HG03095 (cell line): ENCODE results near the gene CALM1.

Experiments used
- ATAC-seq: cut with Tn5 transposase; IDR thresholded peaks from one replicate; pipeline ENCODE4 v1.9.1; 2021; ENCODE audit warnings: moderate library complexity; ENCODE audit not compliant: unreplicated experiment

Gene CALM1

DNA sequence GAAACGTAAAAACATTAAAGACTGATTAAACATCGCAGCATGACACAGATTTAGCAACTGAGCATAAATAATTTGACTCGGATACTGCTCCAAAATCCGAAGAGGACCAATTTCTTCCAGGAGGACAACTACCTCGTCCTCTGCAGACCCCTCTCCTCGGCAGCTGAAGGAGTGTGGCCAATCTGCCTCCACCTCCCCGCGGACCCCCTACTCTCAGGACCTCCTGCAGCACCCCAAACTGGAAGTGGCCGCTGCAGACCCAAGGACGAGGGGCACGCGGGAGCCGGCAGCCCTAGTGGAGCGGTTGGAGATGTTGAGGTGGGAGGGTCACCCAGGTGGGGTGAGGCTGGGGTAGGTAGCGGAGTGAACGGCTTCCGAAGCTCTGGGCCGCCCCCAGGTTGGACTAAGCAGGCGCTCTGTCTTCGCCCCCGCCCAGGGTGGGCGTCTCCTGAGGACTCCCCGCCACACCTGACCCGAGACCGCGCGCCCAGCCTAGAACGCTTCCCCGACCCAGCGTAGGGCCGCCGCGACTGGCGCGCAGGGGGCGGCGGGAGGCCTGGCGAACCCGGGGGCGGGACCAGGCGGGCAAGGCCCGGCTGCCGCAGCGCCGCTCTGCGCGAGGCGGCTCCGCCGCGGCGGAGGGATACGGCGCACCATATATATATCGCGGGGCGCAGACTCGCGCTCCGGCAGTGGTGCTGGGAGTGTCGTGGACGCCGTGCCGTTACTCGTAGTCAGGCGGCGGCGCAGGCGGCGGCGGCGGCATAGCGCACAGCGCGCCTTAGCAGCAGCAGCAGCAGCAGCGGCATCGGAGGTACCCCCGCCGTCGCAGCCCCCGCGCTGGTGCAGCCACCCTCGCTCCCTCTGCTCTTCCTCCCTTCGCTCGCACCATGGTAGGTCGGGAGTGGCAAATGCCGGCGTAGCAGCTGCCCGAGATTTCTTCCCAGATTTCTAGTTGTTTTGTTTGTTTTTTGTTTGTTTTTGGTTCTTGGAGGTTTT is at the start of gene CALM1:
CALM1 (plus strand) TSS at position 689 of the 999 bp plus-strand sequence; CDS start at position 891, 202 bp downstream.
- peak; percentile 64 for ATAC-seq

DNA sequence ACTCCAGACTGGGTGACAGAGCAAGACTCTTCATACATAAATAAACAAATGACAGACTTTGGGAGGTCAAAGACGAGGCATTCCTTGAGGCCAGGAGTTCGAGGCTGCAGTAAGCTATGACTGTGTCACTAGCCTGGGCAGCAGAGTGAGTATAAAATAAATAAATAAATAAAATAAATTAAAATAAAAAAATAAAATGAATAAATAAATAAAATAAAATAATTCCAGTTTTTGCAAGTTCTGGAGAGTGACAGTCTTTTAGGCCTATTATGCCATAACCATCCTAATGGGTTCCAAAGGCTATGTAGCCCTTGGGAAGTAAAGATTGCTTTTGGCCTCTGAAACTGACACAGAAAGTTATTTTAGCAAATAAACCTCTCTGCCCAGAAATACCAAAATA is 48.6 kb upstream of the CALM1 start:
- no peak for ATAC-seq

GRCh38 chr14:90349739-90350138 is 47.1 kb upstream of the CALM1 start:
- ATAC-seq: no peak

GRCh38 chr14:90354551-90355298 is 42.1 kb upstream of the CALM1 start:
- ATAC-seq: no peak

- no peak for ATAC-seq
These were observed 41.0 kb upstream of the CALM1 start for GRCh38 chr14:90355540-90356518.

DNA sequence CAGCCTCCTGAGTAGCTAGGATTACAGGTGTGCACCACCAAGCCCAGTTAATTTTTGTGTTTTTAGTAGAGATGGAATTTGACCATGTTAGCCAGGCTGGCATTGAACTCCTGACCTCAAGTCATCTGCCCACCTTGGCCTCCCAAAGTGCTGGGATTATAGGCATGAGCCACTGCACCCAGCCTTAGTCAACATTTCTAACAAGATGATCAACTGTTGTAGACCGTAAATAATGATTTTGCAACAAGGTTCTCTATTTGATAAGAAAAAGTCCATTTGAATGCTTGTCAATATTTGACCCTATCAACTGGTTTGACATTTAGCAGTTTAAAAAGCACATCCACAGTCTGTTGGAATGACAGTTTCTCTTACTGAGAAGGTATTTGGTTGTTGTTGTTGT is 39.9 kb upstream of the CALM1 start:
- no peak for ATAC-seq

DNA sequence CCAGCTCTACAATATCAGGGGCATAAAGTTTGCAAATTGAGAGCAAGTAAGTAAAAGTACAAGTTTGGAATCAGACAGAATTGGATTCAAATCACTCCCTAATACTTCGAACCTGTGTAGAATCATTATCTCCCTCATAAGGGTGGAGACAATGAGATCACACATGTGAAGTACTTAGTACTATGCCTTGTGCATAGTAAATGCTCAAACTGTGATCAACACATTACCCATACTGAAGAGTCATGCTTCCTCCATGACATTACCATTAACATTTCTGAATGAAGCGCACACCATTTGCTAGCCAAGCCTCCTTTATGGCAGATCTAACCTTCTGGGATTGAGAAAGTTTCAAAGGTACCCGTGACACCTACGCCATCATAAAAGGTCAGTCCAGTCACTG is 38.5 kb upstream of the CALM1 start:
- no peak for ATAC-seq

GRCh38 chr14:90361865-90362557 is 34.8 kb upstream of the CALM1 start:
- no peak for ATAC-seq

DNA sequence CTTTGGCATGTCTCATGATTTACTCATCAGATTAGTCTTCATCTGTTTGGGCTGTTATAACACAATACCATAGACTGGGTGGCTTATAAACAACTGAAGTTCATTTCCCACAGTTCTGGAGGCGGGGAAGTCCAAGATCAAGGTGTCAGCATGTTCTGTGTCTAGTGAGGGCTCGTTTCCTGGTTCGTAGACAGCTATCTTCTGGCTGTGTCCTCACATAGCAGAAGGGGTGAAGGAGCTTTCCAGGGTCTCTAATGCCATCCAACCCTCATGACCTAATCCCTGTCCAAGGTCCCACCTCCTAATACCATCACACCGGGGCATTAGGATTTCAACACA is 34.3 kb upstream of the CALM1 start:
- ATAC-seq: no peak

DNA sequence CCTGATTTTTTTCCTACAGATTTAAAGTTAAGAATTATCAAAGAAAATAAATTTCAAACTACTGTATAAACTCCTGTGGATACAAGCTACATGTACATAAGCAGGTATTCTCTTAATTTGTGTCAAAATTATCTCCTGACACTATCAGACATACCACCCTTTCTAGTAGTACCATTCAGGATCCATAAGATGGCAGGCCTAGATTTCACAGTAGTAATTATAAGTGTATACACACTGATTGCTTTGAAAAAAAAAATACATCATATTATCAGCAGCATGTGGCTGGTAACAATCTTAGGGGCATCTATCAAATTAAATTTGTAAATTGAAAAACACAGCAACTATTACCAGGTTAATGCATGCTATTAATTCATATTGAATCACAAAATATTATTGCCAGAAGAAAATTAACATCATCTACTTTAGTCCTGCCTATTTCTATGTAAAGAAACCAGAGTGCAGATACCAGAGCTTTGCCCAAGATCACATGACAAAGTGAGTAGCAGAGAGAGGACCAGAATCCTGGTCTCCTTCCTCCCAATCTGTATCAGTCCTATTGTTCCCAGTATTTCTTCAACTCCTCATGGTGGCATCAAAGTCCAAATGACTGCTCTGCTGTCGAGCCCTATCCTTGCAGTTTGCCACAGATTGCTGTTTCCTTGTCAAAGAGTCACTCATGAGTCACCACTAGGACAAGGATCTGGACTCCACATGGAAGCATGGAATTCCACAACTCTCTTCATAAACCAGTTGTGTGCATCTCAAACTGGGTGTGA is 27.7 kb upstream of the CALM1 start:
- ATAC-seq: no peak

GRCh38 chr14:90373887-90374286 is 22.9 kb upstream of the CALM1 start:
- ATAC-seq: no peak

DNA sequence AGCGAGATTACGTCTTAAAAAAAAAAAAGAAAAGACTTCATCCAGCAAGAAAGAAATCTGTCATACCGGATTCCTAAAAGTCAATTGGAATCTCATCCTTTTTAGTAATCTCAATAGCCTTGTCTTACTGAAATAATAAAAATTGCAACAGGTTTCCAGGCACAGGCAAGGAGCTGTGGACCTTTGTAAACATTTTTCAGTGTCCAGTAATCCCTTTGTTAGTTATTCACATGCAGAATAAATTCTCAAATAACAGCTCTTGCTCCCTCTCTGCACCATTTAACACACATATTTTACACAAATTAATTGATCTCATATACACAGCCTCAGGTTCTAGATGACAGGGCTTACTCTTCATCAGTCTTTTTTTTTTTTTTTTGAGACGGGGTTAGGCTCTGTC is 22.0 kb upstream of the CALM1 start:
- no peak for ATAC-seq

DNA sequence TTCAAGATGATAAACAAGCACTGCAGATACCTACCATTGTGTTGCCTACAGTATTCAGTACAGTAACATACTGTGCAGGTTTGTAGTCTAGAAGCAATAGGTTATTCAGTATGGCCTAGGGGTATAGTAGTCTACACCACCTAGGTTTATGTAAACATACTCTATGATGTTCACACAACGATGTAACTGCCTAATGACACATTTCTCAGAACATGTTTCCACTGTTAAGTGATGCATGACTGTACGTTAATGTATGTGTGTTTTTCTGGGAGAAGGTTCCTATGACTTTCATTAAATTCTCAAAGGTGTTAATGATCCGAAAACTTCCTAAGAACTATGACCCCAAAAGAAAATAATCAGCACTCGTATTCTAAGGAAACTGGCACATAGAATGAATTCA is 20.9 kb upstream of the CALM1 start:
- no peak for ATAC-seq

- ATAC-seq: no peak
These were observed 18.6 kb upstream of the CALM1 start for GRCh38 chr14:90378249-90378648.

DNA sequence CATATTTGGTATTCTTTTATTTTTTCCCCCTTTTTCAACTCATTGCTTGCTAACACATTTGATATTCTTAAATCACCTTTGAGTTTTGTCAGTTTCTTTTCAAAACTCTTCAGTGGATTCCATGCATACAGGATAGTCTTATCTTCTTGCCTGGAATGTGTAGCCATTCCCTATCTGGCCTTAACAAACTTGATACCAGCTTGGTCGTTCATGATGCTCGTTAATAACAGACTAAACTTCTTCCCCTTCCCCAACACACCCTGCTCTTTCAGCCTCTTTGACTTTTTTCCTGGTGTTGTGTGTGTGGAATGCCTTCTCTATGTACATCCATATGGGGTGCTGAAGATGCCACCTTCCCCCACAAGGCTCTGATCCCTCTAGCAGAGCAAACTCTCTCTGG is 17.7 kb upstream of the CALM1 start:
- no peak for ATAC-seq

GRCh38 chr14:90381011-90381786 is 15.6 kb upstream of the CALM1 start:
- ATAC-seq: no peak

GRCh38 chr14:90381999-90382451 is 14.8 kb upstream of the CALM1 start:
- ATAC-seq: no peak

DNA sequence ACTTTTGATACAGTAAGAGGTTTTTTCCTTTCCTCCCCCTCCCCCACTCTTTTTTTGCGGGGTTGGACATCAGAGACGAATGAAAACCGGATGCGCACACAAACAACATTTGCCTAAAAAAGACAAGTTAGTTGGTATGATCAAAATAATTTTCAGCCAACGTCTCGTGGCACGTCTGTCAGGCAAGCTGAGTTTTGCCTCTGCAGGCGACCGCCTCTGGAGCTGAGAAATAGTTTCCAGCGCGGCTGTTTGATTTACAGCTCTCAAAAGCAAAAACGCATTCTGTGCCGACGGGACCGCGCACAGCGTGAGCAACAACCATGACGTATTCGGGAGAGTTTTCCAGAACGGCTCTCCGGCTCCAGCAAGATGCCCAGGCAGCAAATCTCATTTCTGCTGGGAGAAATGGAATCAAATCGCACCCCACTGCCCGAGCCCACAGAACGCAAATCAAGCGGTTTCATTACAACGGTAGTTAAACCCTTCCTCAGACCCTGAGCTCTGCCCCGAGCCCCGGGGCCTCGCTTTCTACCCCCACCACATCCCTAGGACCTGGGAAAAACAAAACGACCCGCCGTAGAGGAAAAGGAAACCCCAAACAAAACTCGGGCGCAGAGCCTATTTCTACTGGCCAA is 14.2 kb upstream of the CALM1 start:
- ATAC-seq: peak; percentile 16
